Measurements from ENCODE around the gene C12orf76.
"Not testable (repeated sequence)": the region's sequence is repeated elsewhere in the genome, so short reads cannot be mapped to it uniquely, and the experiment has no call there.

The C12orf76 gene

GRCh38 chr12:110048242-110049027 lies at the start of gene C12orf76:
TSS of gene C12orf76 (minus strand) at chr12:110048522. CDS start at chr12:110048495, 27 bp downstream.
- DNase-seq: peak; percentile 96

DNA sequence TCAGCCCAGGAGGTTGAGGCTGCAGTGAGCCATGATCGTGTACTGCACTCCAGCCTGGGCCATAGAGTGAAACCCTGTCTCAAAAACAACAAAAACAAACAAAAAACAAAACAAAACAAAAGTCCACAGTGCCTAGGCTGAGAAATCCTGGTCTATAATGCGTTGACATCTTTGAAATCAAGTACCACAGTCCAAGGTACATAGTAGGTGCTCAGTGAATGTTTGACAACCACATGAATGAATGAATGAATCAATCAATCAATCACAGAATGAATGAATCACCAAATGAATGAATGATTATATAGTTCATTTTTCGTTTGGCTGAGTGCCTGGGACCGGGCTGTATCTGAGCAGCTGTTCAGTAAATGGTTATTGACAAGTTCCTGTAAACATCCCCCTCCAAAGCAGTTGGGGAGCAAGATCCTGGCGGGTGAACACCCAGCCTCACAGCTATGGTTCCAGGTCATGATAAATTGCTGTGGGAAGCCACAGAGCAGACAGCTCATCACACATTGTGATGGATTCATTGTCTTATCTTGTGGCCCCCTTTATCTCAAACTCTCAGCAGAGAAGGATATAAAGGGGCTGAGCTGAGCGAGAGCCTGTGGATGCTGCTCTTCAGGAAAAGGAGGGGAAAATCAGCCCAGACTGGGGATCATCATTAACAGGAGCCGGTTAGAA lies 45.4 kb upstream of the C12orf76 start:
- DNase-seq: no peak

DNA sequence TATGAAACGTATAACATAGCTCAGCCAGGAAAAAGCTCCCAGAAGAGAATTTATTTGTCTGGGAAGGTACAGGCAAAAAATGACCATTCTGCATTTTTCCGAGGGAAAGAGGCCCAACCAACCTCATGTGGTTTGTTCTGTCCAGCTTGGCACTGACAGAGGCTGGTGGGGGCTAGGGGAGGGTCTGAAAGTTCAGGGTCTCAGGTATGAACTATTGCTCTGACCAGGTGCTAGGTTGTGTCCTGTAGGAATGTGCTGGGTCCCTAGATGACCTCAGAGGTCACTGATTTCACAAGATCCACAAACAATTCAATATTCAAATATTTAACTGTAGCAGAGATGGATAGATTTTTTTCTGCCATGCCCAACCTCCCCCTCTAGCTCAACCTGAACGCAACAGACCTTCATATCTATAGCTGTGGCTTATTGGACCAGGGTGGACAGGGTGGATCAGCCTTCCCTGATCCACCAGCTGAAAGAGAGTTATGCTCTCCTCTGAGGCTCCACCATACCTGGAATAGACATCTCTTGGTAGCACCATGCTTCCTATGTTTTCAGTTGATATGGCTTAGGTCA lies 42.9 kb upstream of the C12orf76 start:
- no peak for DNase-seq

DNA sequence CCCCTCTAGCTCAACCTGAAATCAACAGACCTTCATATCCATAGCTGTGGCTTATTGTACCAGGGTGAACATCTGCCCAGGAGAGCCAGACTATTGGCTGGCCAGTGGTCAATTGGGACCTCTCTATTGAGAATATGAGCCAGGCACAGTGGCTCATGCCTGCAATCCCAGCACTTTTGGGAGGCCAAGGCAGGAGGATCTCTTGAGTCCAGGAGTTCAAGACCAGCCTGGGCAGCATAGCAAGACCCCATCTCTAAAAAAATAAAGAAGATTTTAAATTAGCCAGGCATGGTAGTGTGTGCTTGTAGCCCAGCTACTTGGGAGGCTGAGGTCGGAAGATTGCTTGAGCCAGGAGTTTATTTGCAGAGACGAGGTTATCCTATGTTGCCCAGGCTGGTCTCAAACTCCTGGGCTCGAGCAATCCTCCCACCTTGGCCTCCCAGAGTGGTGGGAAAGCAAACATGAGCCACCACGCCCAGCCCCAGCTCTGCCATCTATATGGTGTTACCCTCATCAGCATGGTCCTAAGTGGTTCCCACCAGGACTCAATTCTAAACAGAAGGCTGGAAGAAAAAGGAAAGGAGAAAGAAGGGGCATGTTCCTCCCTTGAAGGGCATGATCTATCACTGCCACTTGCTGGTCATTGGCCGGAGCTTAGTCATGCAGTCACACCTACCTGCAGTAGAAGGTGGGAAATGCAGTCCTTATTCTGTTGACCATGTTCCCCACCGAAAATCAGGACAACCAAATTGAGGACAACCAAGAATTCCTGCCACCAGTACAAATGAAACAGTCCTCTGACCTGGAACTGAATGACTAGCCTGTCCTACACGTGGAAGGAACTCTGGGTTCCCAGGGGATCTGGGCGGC lies 42.2 kb upstream of the C12orf76 start:
- no peak for DNase-seq

DNA sequence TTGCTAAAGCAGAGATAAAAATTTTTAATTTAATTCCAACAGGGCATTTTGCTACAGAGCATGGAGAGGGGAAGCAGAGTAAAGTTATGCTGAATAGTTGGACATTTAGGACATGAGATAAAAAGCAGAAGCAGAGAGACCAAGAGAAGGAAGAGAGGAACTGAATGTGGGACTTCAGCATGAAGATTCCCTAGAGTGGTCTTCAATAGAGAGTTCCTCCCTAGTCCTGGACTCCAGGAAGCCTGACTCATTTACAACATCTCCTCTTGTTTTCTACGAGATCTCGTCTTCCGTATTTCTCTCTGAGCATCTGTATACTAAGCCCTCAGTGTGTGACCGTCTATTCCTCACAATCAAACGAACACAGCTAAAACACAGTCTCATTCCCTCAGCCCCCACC lies 40.6 kb upstream of the C12orf76 start:
- no peak for DNase-seq

DNA sequence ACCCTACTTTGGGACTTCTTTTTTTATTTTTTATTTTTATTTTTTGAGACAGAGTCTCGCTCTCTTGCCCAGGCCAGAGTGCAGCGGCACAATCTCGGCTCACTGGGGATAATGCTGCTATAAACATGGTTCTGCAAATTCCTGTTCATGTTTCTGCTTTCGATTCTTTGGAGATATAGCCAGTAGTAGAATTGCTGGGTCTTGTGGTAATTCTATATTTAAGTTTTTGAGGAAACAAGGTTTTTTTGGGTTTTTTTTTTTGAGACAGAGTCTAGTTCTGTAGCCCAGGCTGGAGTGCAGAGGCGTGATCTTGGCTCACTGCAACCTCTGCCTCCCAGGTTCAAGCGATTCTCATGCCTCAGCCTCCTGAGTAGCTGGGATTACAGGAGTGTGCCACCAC lies 39.9 kb upstream of the C12orf76 start:
- not testable (repeated sequence) for DNase-seq

DNA sequence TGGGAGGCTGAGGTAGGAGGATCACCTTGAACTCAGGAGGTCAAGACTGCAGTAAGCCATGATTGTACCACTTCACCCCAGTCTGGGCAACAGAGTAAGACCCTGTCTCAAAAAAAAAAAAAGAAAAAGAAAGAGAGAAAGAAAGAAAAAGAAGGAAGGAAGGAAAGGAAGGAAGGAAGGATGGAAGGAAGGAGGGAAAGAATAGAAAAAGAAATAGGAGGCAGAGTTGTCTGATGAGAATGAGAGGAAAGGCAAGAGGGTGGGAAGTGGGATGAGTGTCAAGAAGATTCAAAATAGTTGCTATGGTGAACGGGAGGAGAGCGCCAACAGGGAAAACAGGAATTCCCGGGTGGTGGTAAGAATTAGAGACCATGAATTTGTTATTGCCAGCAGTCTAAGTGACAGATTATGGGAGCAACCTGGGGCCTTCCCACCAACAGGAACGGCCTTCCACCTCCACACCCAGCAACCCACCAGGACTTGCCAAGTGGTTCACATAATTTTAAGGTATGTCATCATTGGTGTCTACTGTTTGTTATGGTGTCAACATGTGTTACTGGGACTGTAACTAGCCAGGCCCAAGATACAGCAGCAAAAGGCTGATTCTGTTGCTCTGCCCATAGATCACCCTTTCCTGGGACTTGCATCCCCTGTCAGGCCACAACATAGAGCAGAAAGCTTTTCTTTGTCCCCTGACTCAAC lies 36.1 kb upstream of the C12orf76 start:
- DNase-seq: no peak

DNA sequence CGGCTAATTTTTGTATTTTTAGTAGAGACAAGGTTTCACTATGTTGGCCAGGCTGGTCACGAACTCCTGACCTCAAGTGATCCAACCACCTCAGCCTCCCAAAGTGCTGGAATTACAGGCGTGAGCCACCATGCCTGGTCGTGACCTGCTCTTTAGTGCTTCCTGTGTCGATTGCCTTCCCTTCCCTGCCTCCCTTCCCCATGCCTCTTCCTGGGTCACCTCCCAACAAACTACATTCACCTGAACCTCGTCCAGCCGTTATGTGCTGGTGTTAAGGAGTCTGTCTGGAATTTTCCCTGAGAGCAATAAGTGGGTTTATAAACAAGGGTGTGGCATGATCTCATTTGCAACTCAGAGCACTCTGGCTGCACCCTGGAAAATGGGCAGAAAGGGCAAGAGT lies 32.1 kb upstream of the C12orf76 start:
- no peak for DNase-seq

DNA sequence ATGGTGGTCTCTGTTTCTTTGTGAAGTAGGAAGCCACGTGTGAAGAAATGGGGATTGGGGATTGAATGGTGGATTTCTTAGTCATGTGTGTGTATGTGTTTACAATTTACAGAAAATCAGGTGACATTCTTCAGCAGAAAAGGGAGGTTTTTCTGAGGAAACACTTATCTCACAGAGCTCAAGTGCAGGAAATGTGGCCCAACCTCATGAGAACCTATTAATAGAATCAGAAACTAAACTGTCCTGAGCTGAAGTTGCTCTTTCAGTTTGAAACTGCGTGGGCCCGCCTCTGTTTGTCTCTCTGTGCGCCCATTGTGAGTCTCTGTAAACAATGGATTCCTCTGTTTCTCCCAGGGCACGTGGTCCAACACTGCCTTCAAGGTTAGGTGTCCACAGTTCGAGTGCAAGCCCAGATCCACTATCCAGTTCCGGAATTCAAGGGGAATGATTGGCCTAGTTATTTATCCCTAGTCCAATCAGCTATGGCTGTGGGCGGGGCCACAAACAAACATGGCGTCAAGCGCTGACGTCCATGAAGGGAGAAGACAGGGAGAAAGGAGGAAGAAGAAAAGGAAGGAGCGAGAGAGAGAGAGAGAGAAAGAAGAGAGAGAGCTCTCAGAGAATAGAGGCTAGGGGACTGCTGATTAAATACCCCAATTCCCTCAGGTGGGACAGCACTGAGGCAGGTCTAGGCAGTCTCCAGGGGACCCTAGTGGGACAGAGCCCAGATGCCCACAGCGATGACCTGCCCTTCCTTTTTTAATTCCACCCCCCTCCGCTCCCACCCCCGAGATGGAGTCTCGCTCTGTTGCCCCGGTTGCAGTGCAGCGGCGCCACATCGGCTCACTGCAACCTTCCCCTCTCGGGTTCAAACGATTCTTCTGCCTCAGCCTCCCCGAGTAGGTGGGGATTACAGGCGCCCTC lies 31.4 kb upstream of the C12orf76 start:
- DNase-seq: no peak

- no peak for DNase-seq
These were observed 29.5 kb upstream of the C12orf76 start for GRCh38 chr12:110077800-110078199.

GRCh38 chr12:110075880-110076279 lies 27.6 kb upstream of the C12orf76 start:
- no peak for DNase-seq

DNA sequence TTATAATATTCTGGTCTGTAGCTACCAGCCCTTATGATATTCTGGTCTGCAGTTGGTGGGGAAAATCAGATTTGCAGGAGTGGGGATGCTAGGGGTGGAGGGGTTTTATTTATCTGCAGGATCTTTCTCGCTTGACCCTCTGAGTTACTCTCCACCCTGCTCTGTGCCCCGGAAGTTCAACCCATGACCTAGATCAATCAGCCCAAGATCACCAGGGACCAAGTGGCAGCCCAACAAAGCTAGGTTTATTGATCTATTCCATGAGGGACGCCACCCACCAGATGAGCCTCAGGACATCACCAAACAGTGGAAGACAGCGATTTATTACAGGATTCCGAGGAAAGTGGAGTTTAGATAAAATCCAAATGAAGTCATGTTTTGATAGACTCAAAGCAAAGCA lies 25.8 kb upstream of the C12orf76 start:
- no peak for DNase-seq

DNA sequence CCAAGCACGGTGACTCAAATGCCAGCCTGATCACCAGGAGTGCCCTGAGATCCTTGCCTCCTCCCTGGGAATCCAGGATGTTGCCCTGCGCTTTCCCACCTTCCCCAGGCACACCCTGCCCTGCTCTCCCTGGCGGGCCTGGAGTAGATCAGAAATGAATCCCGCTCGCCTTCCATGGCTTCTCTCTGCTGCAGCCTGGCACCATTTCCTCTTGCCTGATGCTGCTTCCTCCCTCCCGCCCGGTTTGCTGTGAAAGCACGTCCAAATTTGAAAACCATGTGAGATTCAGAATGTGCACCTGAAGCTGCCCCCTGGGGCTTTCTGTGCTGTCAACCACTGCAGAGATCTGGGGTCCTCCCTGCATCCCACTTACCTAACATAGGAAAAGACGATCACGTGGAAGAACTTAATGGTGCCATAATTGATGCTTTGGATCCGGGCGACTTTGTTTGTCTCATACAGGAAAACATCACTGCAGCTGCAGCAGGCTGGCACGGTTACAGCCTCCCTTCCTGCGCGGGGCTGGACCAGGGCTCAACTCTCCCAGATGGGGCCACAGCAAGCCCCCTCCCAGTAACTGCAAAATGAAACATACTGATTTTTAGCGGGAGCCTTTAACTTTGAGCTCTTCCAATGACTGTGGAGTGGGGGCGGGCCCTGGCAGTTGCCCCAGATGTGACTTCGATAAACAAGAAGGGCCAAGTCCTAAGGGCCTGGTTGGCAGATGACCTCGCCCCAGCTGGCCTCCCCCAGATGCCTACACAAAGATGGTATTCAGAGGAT lies 24.9 kb upstream of the C12orf76 start:
- DNase-seq: no peak

- not testable (repeated sequence) for DNase-seq
These were observed 24.3 kb upstream of the C12orf76 start for GRCh38 chr12:110072636-110073035.

DNA sequence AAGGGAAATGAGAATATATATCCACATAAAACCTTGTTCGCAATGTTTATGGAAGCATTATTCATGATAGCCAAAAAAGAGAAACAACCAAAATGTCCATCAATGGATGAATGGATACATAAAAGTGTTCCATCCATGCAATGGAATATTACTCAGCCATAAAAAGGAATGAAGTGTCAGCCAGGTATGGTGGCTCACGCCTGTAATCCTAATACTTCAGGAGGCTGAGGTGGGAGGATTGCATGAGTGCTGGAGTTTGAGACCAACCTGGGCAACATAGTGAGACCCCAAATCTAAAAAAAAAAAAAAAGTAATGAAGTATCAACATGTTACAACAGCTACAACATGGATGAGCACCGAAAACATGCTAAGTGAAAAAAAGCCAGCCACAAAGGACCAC lies 23.6 kb upstream of the C12orf76 start:
- DNase-seq: no peak

DNA sequence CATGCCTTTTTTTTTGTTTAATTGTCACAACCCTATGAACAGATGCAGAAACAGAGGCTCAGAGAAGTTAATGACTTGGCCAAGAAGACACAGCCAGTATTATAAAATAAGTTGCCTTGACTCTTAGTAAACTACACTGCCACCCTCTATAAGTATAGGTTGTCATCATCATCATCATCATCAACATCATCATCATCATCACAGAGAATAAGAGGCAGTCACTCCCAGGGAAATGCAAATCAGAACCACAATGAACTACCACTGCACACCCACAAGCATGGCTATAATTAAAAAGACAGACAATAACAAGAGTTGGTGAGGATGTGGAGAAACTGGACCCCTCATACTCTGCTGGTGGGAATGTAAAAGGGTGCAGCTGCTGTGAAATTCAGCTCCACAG lies 23.2 kb upstream of the C12orf76 start:
- DNase-seq: no peak

DNA sequence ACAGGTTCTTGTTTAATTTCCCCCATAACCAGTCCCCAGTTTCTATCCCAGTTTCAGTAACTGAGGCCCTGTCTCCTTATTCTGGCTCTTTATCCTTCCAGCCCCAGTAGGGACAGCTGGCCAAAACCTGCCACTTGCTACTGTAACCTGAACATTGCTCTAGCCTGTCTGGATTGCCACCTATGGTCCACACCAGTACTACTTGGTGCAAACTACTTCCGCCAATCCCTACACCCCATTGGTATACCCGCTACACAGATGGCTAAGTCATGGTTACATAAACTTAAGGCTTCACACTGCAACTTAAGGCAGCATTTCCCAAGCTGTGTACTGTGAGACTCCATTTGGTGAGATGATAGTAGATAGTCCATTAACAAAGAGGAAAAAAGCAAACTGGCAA lies 20.3 kb upstream of the C12orf76 start:
- no peak for DNase-seq

GRCh38 chr12:110068115-110068514 lies 19.8 kb upstream of the C12orf76 start:
- DNase-seq: not testable (repeated sequence)

- DNase-seq: no peak
These were observed 19.2 kb upstream of the C12orf76 start for GRCh38 chr12:110067531-110067930.

GRCh38 chr12:110065540-110065939 lies 17.2 kb upstream of the C12orf76 start:
- DNase-seq: no peak

- DNase-seq: no peak
These were observed 13.9 kb upstream of the C12orf76 start for GRCh38 chr12:110062241-110062640.
